ENCODE data around the gene NOTO. TPM values are rescaled to one million over a fixed set of nuclear protein-coding genes. Genes with fewer than 3 reads are reported as not detected.

The NOTO gene
- polyA plus RNA-seq, 1 donor (not counting 4 experiments of a cell fraction or from before 2014, with no cell fraction given) = not detected

DNA sequence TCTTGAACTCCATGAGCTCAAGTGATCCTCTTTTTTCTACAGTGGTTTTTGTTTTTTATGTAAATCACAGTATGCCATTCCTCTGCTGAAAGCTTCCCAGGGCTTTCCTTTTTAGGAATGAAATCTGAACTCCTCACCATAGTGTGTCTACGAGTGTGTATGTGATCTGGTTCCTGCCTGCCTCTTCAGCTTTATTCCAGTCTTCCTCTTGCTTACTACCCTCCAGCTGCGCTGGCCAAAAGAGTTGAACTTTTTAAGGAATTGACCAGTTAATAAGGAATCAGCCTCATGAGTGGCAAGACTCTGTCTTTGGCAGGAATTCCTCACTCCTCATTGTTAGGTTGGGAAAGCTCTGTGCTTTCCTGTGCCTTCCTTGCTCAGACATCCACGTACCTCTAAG, 35.8 kb downstream of the NOTO start:
- TF ChIP-seq, protein P1, sequence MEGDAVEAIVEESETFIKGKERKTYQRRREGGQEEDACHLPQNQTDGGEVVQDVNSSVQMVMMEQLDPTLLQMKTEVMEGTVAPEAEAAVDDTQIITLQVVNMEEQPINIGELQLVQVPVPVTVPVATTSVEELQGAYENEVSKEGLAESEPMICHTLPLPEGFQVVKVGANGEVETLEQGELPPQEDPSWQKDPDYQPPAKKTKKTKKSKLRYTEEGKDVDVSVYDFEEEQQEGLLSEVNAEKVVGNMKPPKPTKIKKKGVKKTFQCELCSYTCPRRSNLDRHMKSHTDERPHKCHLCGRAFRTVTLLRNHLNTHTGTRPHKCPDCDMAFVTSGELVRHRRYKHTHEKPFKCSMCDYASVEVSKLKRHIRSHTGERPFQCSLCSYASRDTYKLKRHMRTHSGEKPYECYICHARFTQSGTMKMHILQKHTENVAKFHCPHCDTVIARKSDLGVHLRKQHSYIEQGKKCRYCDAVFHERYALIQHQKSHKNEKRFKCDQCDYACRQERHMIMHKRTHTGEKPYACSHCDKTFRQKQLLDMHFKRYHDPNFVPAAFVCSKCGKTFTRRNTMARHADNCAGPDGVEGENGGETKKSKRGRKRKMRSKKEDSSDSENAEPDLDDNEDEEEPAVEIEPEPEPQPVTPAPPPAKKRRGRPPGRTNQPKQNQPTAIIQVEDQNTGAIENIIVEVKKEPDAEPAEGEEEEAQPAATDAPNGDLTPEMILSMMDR (optimal IDR thresholded peaks at IDR 0.05 in 1 of 3, IDR thresholded peaks at IDR 0.05 in 1 of 3, conservative IDR thresholded peaks at IDR 0.05 in 1 of 3; ENCODE audit: extremely low read depth in 1 of 3, insufficient read depth in 2 of 3, low read length in 3 of 3) = no peak
- no peak for TF ChIP-seq EZH2 (IDR thresholded peaks at IDR 0.05; ENCODE audit: low read length)
- Histone ChIP-seq H3K9me3 (ENCODE audit: control insufficient read depth, low read depth, low read length) (no peaks in the 10 kb centered on the region), H2AFZ (ENCODE audit: control insufficient read depth, low read length) (no peak overlapping the region), H3K27ac (ENCODE audit: control insufficient read depth, insufficient read depth, low read length) (no peak overlapping the region), H3K27me3 (ENCODE audit: control insufficient read depth, extremely low read depth, insufficient read depth, low read length) (no peaks in the 10 kb centered on the region), H3K9ac (ENCODE audit: control insufficient read depth, extremely low read depth, insufficient read depth, low read length) (no peak overlapping the region), H3K79me2 (ENCODE audit: control insufficient read depth, insufficient read depth, low read length) (peaks cover 73% of the 10 kb centered on the region), H3K4me2 (ENCODE audit: control insufficient read depth, extremely low read depth, insufficient read depth, low read depth, low read length) (no peak overlapping the region), H4K20me1 (ENCODE audit: control insufficient read depth, extremely low read depth, insufficient read depth, low read length) (peaks cover 34% of the 10 kb centered on the region), H3K4me3 (ENCODE audit: control insufficient read depth in 2 of 3, extremely low read depth in 1 of 3, insufficient read depth in 2 of 3, low read depth in 1 of 3, low read length in 3 of 3) (no peak overlapping the region), H3K4me1 (ENCODE audit: control insufficient read depth, extremely low read depth, insufficient read depth, low read length) (peaks cover 31% of the 10 kb centered on the region), H3K36me3 (ENCODE audit: control insufficient read depth in 2 of 2, extremely low read depth in 1 of 2, insufficient read depth in 2 of 2, low read length in 2 of 2) (peaks cover 21 to 27% of the 10 kb centered on the region in 2 experiments), H3K9me1 (ENCODE audit: control insufficient read depth, extremely low read depth, insufficient read depth, low read length) (peaks cover 7% of the 10 kb centered on the region)
- FAIRE-seq = no peak
- dilution Hi-C loops (cut with MboI; ENCODE audit: extremely low pct_ligation_motif_present, low sequenced_read_pairs) = no loop called here
- no peak for DNase-seq (ENCODE audit: low read depth, low spot score)

DNA sequence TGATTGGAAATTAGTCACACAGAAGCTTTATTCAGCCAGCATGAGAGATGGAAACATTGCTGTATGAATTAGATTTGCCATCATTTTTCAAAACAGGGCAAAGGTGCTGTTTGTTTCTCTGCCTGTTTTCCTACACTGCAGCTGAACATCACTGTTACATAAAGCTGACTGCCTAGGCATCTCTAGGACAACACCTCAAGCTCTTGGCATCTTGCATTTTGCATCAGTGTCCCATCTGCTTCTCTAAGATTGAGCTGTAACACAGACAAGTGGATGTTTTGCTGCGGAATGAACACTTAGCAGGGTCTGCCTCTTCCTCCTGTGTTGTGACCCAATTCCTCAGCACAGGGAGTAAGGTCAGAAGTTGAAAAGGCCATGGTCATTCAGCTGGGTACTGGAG, 36.6 kb downstream of the NOTO start:
- peaks cover 73% of the 10 kb centered on the region for H3K79me2 ChIP-seq (ENCODE audit: control insufficient read depth, insufficient read depth, low read length)
- no peaks in the 10 kb centered on the region for H3K9me3 ChIP-seq (ENCODE audit: control insufficient read depth, low read depth, low read length)
- peaks cover 35% of the 10 kb centered on the region for H4K20me1 ChIP-seq (ENCODE audit: control insufficient read depth, extremely low read depth, insufficient read depth, low read length)
- TF ChIP-seq, protein P1 (optimal IDR thresholded peaks at IDR 0.05 in 1 of 3, IDR thresholded peaks at IDR 0.05 in 1 of 3, conservative IDR thresholded peaks at IDR 0.05 in 1 of 3; ENCODE audit: extremely low read depth in 1 of 3, insufficient read depth in 2 of 3, low read length in 3 of 3) = no peak
- no peak for TF ChIP-seq EZH2 (IDR thresholded peaks at IDR 0.05; ENCODE audit: low read length)
- dilution Hi-C loops (cut with MboI; ENCODE audit: extremely low pct_ligation_motif_present, low sequenced_read_pairs) = no loop called here
- FAIRE-seq (no peak), DNase-seq (ENCODE audit: low read depth, low spot score) (no peak)
- H3K36me3 ChIP-seq (ENCODE audit: control insufficient read depth in 2 of 2, extremely low read depth in 1 of 2, insufficient read depth in 2 of 2, low read length in 2 of 2) = peaks cover 21 to 31% of the 10 kb centered on the region in 2 experiments
- no peak overlapping the region for H3K9ac ChIP-seq (ENCODE audit: control insufficient read depth, extremely low read depth, insufficient read depth, low read length)
- H3K27ac ChIP-seq (ENCODE audit: control insufficient read depth, insufficient read depth, low read length) = no peak overlapping the region
- no peak overlapping the region for H3K4me2 ChIP-seq (ENCODE audit: control insufficient read depth, extremely low read depth, insufficient read depth, low read depth, low read length)
- no peaks in the 10 kb centered on the region for H3K27me3 ChIP-seq (ENCODE audit: control insufficient read depth, extremely low read depth, insufficient read depth, low read length)
- peaks cover 7% of the 10 kb centered on the region for H3K9me1 ChIP-seq (ENCODE audit: control insufficient read depth, extremely low read depth, insufficient read depth, low read length)
- no peak overlapping the region for H2AFZ ChIP-seq (ENCODE audit: control insufficient read depth, low read length)
- no peak overlapping the region for H3K4me3 ChIP-seq (ENCODE audit: control insufficient read depth in 2 of 3, extremely low read depth in 1 of 3, insufficient read depth in 2 of 3, low read depth in 1 of 3, low read length in 3 of 3)
- H3K4me1 ChIP-seq (ENCODE audit: control insufficient read depth, extremely low read depth, insufficient read depth, low read length) = peaks cover 37% of the 10 kb centered on the region
